Smooth muscle cell (in vitro differentiated cells): Measurements from ENCODE around the gene TMEM63A. TPM values are rescaled to one million over a fixed set of nuclear protein-coding genes. Genes with fewer than 3 reads are reported as not detected.

Experiments used
- DNase-seq: peaks from one replicate; lab custom pipeline; 2025; ENCODE audit not compliant: unreplicated experiment; lab: John Stamatoyannopoulos, UW
- H2AFZ ChIP-seq: fragments of 200-600 bp; sonication (generic); 2 replicates; pipeline ENCODE4 v1.6.0; 2016; ENCODE audit warnings: antibody characterized with exemption, low read depth, mild to moderate bottlenecking
- H3F3A ChIP-seq: fragments of 200-600 bp; sonication (generic); 2 replicates; pipeline ENCODE4 v1.6.0; 2017; ENCODE audit warnings: antibody characterized with exemption, low read depth
- H3K27ac ChIP-seq: fragments of 200-600 bp; sonication (generic); 2 replicates; pipeline ENCODE4 v1.5.1; 2016; ENCODE audit warnings: low read depth, mild to moderate bottlenecking
- H3K27me3 ChIP-seq: fragments of 200-600 bp; sonication (generic); 2 replicates; pipeline ENCODE4 v1.6.1; 2016; ENCODE audit warnings: low read depth, mild to moderate bottlenecking
- H3K36me3 ChIP-seq: fragments of 200-600 bp; sonication (generic); 2 replicates; pipeline ENCODE4 v1.5.1; 2016; ENCODE audit warnings: low read depth
- H3K4me1 ChIP-seq: fragments of 200-600 bp; sonication (generic); 2 replicates; pipeline ENCODE4 v1.5.1; 2016; ENCODE audit warnings: low read depth
- H3K4me2 ChIP-seq: fragments of 200-600 bp; sonication (generic); 2 replicates; pipeline ENCODE4 v1.6.0; 2016; ENCODE audit warnings: mild to moderate bottlenecking
- H3K4me3 ChIP-seq: fragments of 200-600 bp; sonication (generic); 2 replicates; pipeline ENCODE4 v1.5.1; 2016; ENCODE audit warnings: mild to moderate bottlenecking
- H3K79me2 ChIP-seq: fragments of 200-600 bp; sonication (generic); 2 replicates; pipeline ENCODE4 v1.6.0; 2016; ENCODE audit warnings: low read depth, mild to moderate bottlenecking
- H3K9ac ChIP-seq: fragments of 200-600 bp; sonication (generic); 2 replicates; pipeline ENCODE4 v1.6.0; 2016; ENCODE audit warnings: low read depth
- H3K9me3 ChIP-seq: fragments of 200-600 bp; sonication (generic); replicated peaks from 2 replicates; pipeline ENCODE4 v1.5.1; 2016; ENCODE audit warnings: low read depth
- H4K20me1 ChIP-seq: fragments of 200-600 bp; sonication (generic); 2 replicates; pipeline ENCODE4 v1.6.0; 2016; ENCODE audit warnings: low read depth
- CTCF ChIP-seq: fragments of 200-600 bp; sonication (generic); IDR thresholded peaks from 2 replicates; pipeline ENCODE4 v1.5.1; 2017; ENCODE audit warnings: borderline replicate concordance, mild to moderate bottlenecking, antibody characterized with exemption; ENCODE audit not compliant: insufficient read depth, poor library complexity, severe bottlenecking
- WGBS: methylation state at CpG from one replicate; pipeline ENCODE4 v1.1.7; 2016; ENCODE audit warnings: low lambda C conversion rate; 5-methylcytosine and 5-hydroxymethylcytosine counted together
- polyA plus RNA-seq: library from polyadenylated mRNA; unstranded; fragments of >200 nt; fragmentation: Nextera tagmentation; extraction: Ambion mirVana; gene quantifications from 2 replicates; pipeline ENCODE4 v1.2.1, GENCODE V29; 2016
- total RNA-seq: library from RNA; depleted of rRNA; stranded (reverse); fragments of >200 nt; gene quantifications from 2 replicates; pipeline ENCODE4 v1.2.3, GENCODE V29; 2014

The TMEM63A gene
- total and polyA plus RNA-seq, 2 experiments from 2014 or later, result 10.9 to 12.0 TPM

- Histone ChIP-seq H3K4me3 (no peak overlapping the region), H3F3A (no peaks in the 10 kb centered on the region), H4K20me1 (no peaks in the 10 kb centered on the region), H3K9ac (no peak overlapping the region), H2AFZ (no peak overlapping the region), H3K4me1 (no peaks in the 10 kb centered on the region), H3K9me3 (no peaks in the 10 kb centered on the region), H3K79me2 (no peaks in the 10 kb centered on the region), H3K27ac (no peak overlapping the region), H3K27me3 (no peaks in the 10 kb centered on the region), H3K4me2 (no peak overlapping the region), H3K36me3 (no peaks in the 10 kb centered on the region)
- no peak for DNase-seq
- no peak for TF ChIP-seq CTCF
- WGBS, result 79% methylated on average over 7 of the region's 7 CpGs
Measured at GRCh38 chr1:225857256-225857655, 24.9 kb downstream of the TMEM63A start.

- no peak overlapping the region for H3K4me3 ChIP-seq
Measured at GRCh38 chr1:225855503-225856300, 26.5 kb downstream of the TMEM63A start.

GRCh38 chr1:225853441-225853840 is 28.7 kb downstream of the TMEM63A start:
- H2AFZ ChIP-seq, result no peak overlapping the region

More at GRCh38 chr1:225855503-225856300, 26.5 kb downstream of the TMEM63A start:
- Histone ChIP-seq H3K9me3 (no peaks in the 10 kb centered on the region), H4K20me1 (no peaks in the 10 kb centered on the region), H3K27ac (no peak overlapping the region), H3F3A (no peaks in the 10 kb centered on the region), H3K4me2 (no peak overlapping the region), H3K4me1 (no peaks in the 10 kb centered on the region), H3K36me3 (no peaks in the 10 kb centered on the region), H3K79me2 (no peaks in the 10 kb centered on the region), H3K9ac (no peak overlapping the region), H2AFZ (no peak overlapping the region), H3K27me3 (no peaks in the 10 kb centered on the region)
- no peak for TF ChIP-seq CTCF
- no peak for DNase-seq
- WGBS, result 93% methylated on average over 10 of the region's 10 CpGs

More at GRCh38 chr1:225853441-225853840, 28.7 kb downstream of the TMEM63A start:
- 95% methylated on average over 12 of the region's 12 CpGs for WGBS
- H3K4me3 ChIP-seq, result no peak overlapping the region
- no peak for TF ChIP-seq CTCF
- H3F3A ChIP-seq, result no peaks in the 10 kb centered on the region
- DNase-seq, result no peak
- no peaks in the 10 kb centered on the region for H3K9me3 ChIP-seq
- no peak overlapping the region for H3K9ac ChIP-seq
- no peaks in the 10 kb centered on the region for H3K27me3 ChIP-seq
- no peak overlapping the region for H3K4me2 ChIP-seq
- no peaks in the 10 kb centered on the region for H3K79me2 ChIP-seq
- no peaks in the 10 kb centered on the region for H4K20me1 ChIP-seq
- no peaks in the 10 kb centered on the region for H3K36me3 ChIP-seq
- H3K27ac ChIP-seq, result no peak overlapping the region
- H3K4me1 ChIP-seq, result no peaks in the 10 kb centered on the region
